Astrocyte of the hippocampus (primary cell): ENCODE data around the gene MYO10.
"Not testable (repeated sequence)": the region's sequence is repeated elsewhere in the genome, so short reads cannot be mapped to it uniquely, and the experiment has no call there.

Source experiments
- DNase-seq: peaks from one replicate; pipeline ENCODE4 v3.0.0; 2011; ENCODE audit warnings: low read depth, low spot score

Gene MYO10

DNA sequence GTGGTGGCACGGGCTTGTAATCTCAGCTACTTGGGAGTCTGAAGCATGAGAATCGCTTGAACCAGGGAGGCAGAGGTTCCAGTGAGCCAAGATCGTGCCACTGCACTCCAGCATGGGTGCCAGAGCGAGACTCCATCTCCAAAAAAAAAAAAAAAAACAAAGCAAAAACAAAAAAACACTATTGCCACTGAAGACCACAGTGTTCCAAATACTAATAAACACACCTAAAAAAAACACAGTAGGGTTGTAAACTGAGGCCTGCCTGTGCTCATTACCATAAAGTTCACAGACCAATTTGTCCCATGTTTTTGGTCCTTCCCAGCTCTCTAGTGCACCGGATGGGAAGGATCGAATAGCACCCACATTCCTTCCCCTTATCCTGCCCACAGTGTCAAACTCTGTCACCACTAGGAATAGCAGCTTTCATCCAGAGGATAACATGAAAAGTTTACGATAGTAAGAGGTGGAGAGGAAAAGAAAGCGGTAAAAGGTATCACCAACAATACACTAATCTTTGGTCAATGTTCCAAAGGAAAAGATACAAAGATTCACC is 49.2 kb downstream of the MYO10 start:
- no peak for DNase-seq

DNA sequence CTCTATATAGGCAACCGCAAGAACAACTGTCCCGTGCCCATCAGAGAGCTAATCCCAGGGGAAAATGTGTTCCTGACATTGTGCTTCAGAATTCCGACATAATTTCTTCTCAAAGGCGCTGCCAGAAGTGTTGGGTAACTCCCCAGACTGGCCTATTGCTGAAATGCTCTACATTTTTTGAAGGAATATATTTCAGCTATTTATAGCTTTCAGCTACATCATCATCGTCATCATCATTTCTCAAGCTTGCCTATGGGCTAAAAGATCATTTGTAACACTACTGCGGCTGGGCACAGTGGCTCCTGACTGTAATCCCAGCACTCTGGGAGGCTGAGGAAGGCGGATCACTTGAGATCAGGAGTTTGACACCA is 49.7 kb downstream of the MYO10 start:
- DNase-seq = no peak

GRCh38 chr5:16885635-16886365 is 50.3 kb downstream of the MYO10 start:
- DNase-seq = no peak

DNA sequence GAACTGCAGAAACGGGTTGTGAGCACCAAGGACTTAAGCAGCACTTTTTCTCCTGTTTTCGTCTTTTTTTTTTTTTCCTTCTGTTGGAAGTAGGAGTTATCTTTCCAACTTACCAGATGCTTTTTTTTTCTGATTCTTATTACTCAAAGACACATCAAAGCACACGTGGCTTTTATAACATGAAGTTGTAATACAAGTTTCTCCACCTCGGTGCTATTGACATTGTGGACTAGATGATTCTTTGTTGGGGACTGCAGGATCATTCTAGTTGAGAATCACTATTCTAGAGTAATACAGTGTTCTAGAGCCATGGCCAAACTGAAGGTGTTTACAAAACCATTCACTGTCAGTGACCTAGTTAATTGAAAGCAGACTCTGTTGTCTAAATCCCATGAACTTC is 51.5 kb downstream of the MYO10 start:
- DNase-seq = no peak

DNA sequence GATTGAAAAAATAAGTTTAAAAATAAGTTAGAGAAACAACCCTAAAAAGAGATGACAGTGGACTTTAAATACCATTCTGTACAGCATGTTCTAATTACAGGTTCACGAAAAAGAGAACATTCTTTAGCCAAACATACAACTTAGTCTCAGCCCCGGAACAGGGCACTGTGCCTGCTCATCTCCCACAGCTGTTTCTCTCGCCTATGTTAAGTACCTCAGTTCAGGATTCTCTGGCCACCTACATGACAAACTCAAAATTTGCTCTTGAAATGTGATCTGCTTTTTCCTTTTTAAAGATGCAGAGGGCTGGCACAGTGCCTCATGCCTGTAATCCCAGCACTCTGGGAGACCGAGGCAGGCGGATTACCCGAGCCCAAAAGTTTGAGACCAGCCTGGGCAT is 52.3 kb downstream of the MYO10 start:
- DNase-seq = no peak

- no peak for DNase-seq
Observed at GRCh38 chr5:16883176-16883575, 52.9 kb downstream of the MYO10 start.

- DNase-seq = no peak
Observed at GRCh38 chr5:16881251-16881650, 54.8 kb downstream of the MYO10 start.

DNA sequence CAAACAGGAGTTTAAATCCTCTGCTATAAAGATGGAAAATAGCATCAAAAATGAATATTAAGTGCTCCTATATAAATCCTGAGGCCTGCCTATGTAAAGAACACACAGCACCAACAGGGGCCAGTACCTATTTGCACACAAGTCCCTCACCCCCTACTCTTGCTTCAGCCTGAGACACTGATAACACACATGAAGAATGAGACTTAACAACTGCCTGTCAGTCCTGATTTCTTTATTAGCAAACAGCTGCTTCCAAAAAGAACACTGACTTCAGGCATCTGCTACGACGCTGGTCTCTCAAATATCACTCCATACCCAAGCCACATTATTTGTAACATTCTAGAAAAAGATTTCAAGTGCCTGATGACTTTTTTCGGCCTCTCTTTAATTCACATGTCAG is 55.5 kb downstream of the MYO10 start:
- no peak for DNase-seq

DNA sequence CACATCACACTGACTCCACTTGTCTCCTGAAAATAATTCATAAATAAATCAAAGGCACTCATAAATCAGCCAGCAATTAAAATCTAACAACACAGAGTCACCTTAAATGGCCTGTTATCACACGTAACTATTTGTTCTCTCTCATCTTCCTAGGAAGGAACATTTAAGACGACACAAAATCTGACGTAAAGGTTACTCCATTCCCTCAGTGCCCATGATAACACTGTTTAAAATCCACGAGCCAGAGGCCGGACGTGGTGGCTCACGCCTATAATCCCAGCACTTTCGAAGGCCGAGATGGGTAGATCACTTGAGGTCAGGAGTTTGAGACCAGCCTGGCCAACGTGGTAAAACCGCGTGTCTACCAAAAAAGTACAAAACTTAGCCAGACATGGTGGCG is 56.4 kb downstream of the MYO10 start:
- no peak for DNase-seq

DNA sequence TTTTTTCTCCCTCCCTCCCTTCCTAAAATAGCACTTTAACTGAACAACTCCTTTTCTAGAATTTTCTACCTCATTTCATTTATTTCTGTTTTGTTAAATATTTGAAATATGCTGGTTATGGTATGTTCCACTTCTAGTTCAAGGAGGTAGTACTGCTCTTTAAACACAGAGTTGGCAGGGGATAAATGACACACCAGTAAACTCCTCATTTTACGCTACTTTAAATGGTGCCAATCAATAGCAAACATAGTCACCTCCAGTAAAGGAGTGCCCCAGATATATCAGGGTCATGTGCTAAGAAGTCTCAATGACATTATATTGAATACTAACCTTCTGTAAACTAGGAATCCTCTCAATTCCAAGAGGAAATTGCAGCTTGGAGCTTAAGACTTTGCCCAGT is 56.9 kb downstream of the MYO10 start:
- no peak for DNase-seq

- DNase-seq = no peak
Observed at GRCh38 chr5:16877267-16877935, 58.7 kb downstream of the MYO10 start.

DNA sequence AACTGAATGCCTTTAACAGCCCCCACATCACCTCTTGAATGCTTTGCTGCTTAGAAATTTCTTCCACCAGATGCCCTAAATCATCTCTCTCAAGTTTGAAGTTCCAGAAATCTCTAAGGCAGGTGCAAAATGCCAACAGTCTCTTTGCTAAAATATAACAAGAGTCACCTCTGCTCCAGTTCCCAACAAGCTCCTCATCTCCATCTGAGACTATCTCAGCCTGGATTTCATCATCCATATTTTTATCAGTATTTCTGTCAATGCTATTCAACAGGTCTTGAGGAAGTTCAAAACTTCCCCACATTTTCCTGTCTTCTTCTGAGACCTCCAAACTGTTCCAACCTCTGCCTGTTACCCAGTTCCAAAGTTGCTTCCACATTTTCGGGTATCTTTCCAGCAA is 61.7 kb downstream of the MYO10 start:
- DNase-seq = not testable (repeated sequence)

DNA sequence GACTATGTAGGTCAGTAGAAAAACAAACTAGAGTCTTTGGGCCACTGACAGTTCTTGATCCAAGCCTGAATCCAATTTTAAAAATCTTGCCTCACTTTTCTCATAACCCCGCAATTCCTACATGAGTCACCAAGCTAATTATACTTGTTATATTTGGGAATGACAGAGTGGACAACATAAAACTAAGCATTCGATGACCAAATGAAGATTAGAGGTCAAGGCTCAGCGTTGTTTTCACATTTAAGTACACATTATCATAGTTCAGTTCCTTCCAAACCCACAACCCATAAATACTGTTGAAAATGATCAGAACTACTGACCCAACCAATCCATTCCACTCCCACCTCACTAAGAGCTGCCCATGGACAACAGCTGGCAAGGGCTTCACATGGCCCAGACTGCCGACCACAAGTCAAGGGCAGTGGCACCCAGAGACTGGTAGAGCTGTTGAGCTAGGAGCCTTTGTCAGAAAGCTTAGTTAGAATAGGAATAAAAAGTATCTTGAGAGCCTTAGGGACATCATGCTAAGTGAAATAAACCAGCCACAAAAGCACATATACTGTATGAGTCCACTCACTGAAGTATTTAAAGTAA is 64.2 kb downstream of the MYO10 start:
- DNase-seq = no peak

DNA sequence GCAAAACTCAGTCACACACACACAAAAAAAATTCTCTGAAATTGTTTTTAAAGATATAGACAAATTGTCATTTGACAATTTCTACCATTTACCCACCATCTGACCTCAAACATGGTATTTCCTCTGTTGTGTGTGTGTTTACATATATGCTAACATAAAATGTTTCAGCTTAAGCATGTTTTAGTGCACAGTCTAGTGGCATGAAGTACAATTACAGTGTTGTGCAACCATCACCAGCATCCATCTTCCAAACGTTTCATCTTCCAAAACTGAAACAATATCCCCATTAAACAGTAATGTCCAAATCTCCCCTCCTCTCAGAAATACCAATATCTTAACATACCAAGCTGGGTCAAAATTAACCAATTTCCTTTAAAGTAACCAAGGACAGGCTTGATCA is 65.2 kb downstream of the MYO10 start:
- no peak for DNase-seq

DNA sequence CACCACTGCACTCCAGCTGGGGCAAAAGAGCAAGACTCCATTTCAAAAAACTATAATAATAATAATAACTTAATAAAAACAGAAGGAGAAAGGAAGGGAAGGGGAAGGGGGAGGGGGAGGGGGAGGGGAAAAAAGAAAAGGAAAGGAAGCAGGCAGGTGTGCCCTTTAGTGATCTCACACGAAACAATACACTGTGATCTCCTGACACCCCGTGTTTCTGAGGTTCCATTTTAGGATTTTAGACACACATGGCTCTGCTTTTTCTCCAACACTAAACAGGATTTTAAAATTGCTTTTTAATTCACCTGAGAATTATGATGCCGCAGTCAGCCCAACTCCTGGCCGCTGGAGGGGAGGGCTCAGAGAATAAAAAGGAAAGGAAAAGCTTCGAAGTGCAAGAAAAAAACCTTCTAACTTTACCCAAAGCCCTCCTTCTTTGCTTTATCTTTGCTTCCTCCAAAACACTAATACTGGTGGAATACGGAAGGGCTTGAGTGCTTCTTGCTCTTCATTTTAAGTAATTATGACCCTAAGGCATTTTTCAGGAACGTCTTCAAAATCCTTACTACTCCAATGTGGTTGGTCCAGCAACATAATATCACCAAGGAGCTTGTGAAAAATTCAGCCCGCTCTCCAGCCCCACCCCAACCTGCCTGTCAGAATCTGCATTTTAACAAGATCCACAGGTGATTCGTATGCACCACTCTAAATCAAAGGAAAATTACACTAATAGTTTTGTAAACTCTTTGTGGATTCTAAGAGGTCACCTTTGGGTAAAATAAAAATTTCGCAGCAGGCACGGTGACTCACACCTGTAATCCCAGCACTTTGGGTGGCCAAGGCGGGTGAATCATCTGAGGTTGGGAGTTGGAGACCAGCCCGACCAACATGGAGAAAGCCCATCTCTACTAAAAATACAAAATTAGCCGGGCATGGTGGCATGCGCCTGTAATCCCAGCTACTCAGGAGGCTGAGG is 66.0 kb downstream of the MYO10 start:
- peak; percentile 72 for DNase-seq

- DNase-seq = no peak
Observed at GRCh38 chr5:16867577-16867953, 68.5 kb downstream of the MYO10 start.

GRCh38 chr5:16866795-16867576 is 69.1 kb downstream of the MYO10 start:
- DNase-seq = peak; percentile 38

GRCh38 chr5:16866273-16866672 is 69.8 kb downstream of the MYO10 start:
- DNase-seq = no peak

- no peak for DNase-seq
Observed at GRCh38 chr5:16865151-16865550, 70.9 kb downstream of the MYO10 start.

- DNase-seq = peak; percentile 42
Observed at GRCh38 chr5:16864631-16865131, 71.4 kb downstream of the MYO10 start.

GRCh38 chr5:16863469-16863946 is 72.6 kb downstream of the MYO10 start:
- DNase-seq = no peak
